Left lung (tissue), 10 donors: ENCODE measurements around the gene CPD. TPM values are rescaled to one million over a fixed set of nuclear protein-coding genes. Genes with fewer than 3 reads are reported as not detected.

Source experiments
- ATAC-seq: fragments of 200-7000 bp; cut with Tn5 transposase; one replicate; pipeline ENCODE4 v1.9.1; 2020; ENCODE audit warnings: moderate library complexity
- DNase-seq, 4 donors: peaks; one replicate each; pipeline ENCODE4 v3.0.0-alpha.2; 2013 to 2020
- H3K27ac ChIP-seq, 2 donors: fragments of 200-600 bp; sonication (generic) in 1 of 2; one replicate each; pipeline versions ENCODE4 v1.5.0 to v1.8.0; 2020 to 2021
- H3K27me3 ChIP-seq, 2 donors: fragments of 200-600 bp; sonication (generic) in 1 of 2; one replicate each; pipeline versions ENCODE4 v1.5.0 to v1.8.0; 2020 to 2021
- H3K36me3 ChIP-seq, 2 donors: fragments of 200-600 bp; sonication (generic) in 1 of 2; one replicate each; pipeline versions ENCODE4 v1.5.0 to v1.8.0; 2020 to 2021
- H3K4me1 ChIP-seq, 2 donors: fragments of 200-600 bp; one replicate each; pipeline ENCODE4 v1.8.0; 2021
- H3K4me3 ChIP-seq, 2 donors: fragments of 200-600 bp; sonication (generic) in 1 of 2; one replicate each; pipeline versions ENCODE4 v1.5.0 to v1.8.0; 2020 to 2021; ENCODE audit warnings: mild to moderate bottlenecking in 1 of 2
- H3K9me3 ChIP-seq, 2 donors: fragments of 200-600 bp; sonication (generic) in 1 of 2; one replicate each; pipeline versions ENCODE4 v1.5.0 to v1.8.0; 2020 to 2021
- CTCF ChIP-seq, 2 donors: fragments of 200-600 bp; sonication (generic) in 1 of 2; IDR thresholded peaks; one replicate each; pipeline versions ENCODE4 v1.5.0 to v1.8.0; 2021; ENCODE audit warnings: antibody characterized with exemption in 2 of 2
- intact Hi-C, 2 donors: fragments of 100-400 bp; cut with DNase I; formaldehyde crosslinking; loops; one replicate each; pipeline versions ENCODE4 v1.11.2 to v1.14.2; 2022
- polyA plus RNA-seq, 6 donors: library from polyadenylated mRNA; unstranded; fragments of 120-200 nt; gene quantifications; one replicate each; pipeline ENCODE4 v1.2.1, GENCODE V29; 2013; ENCODE audit not compliant: insufficient read length in 6 of 6
- total RNA-seq, 2 donors: library from RNA; stranded (reverse); fragmentation: NEBNext Ultra II Directional; extraction: Animal tissue kit (Norgen Biotek cat#: 25700); gene quantifications; one replicate each; pipeline ENCODE4 v1.2.1, GENCODE V29; 2021
- donor health status: DM: no; HTN: yes; CAD: no.
- donor health status: DM: no; HTN: no; CAD: no.

Gene CPD
- total and polyA plus RNA-seq, 8 donors: 48.5 to 124 (median 53.9) TPM

GRCh38 chr17:30389756-30390300 lies 11.1 kb downstream of the CPD start:
- H3K36me3 ChIP-seq: peaks cover 0 to 61% of the 10 kb centered on the region in 2 donors
- H3K27ac ChIP-seq: peak overlapping the region in 1 of 2 donors; percentile 73
- TF ChIP-seq CTCF (IDR thresholded peaks at IDR 0.05): no peak
- H3K27me3 ChIP-seq: no peaks in the 10 kb centered on the region
- H3K9me3 ChIP-seq: no peaks in the 10 kb centered on the region
- intact Hi-C loops: no loop called here
- peaks cover 0 to 26% of the 10 kb centered on the region in 2 donors for H3K4me1 ChIP-seq
- no peak for DNase-seq
- no peak for ATAC-seq
- H3K4me3 ChIP-seq: no peak overlapping the region

- H3K4me3 ChIP-seq: no peak overlapping the region
- no peak overlapping the region for H3K27ac ChIP-seq
- peaks cover 0 to 45% of the 10 kb centered on the region in 2 donors for H3K36me3 ChIP-seq
- TF ChIP-seq CTCF (IDR thresholded peaks at IDR 0.05): no peak
- intact Hi-C loops: no loop called here
- no peak for ATAC-seq
- H3K9me3 ChIP-seq: no peaks in the 10 kb centered on the region
- no peak for DNase-seq
- peaks cover 0 to 39% of the 10 kb centered on the region in 2 donors for H3K4me1 ChIP-seq
- no peaks in the 10 kb centered on the region for H3K27me3 ChIP-seq
Measured at GRCh38 chr17:30391534-30391933, 12.8 kb downstream of the CPD start.

- Histone ChIP-seq H3K27ac (no peak overlapping the region), H3K4me3 (no peak overlapping the region), H3K4me1 (peaks cover 0 to 35% of the 10 kb centered on the region in 2 donors), H3K36me3 (peaks cover 0 to 25% of the 10 kb centered on the region in 2 donors), H3K9me3 (no peaks in the 10 kb centered on the region), H3K27me3 (no peaks in the 10 kb centered on the region)
- TF ChIP-seq CTCF (IDR thresholded peaks at IDR 0.05): no peak
- ATAC-seq (no peak), DNase-seq (no peak)
- intact Hi-C loops: no loop called here
Measured at GRCh38 chr17:30393491-30393890, 14.8 kb downstream of the CPD start.

GRCh38 chr17:30393911-30394867 lies 15.5 kb downstream of the CPD start:
- DNase-seq (no peak), ATAC-seq (no peak)
- no peak overlapping the region for H3K4me3 ChIP-seq
- intact Hi-C loops: no loop called here
- no peaks in the 10 kb centered on the region for H3K9me3 ChIP-seq
- peaks cover 0 to 20% of the 10 kb centered on the region in 2 donors for H3K36me3 ChIP-seq
- no peaks in the 10 kb centered on the region for H3K27me3 ChIP-seq
- peaks cover 0 to 28% of the 10 kb centered on the region in 2 donors for H3K4me1 ChIP-seq
- no peak overlapping the region for H3K27ac ChIP-seq
- no peak for TF ChIP-seq CTCF (IDR thresholded peaks at IDR 0.05)

GRCh38 chr17:30395398-30396022 lies 16.8 kb downstream of the CPD start:
- Histone ChIP-seq H3K36me3 (peaks cover 0 to 18% of the 10 kb centered on the region in 2 donors), H3K27ac (no peak overlapping the region), H3K27me3 (no peaks in the 10 kb centered on the region), H3K4me1 (peaks cover 0 to 15% of the 10 kb centered on the region in 2 donors), H3K9me3 (no peaks in the 10 kb centered on the region), H3K4me3 (no peak overlapping the region)
- intact Hi-C loops: no loop called here
- DNase-seq (no peak), ATAC-seq (peak; percentile 44)
- TF ChIP-seq CTCF (IDR thresholded peaks at IDR 0.05): no peak
